IPS-18a (cell line): ENCODE data around the gene CLCN3.

Experiments
- H3K27ac ChIP-seq: one replicate; pipeline ENCODE4 v1.5.1; 2013; ENCODE audit warnings: low read length
- H3K27me3 ChIP-seq: one replicate; pipeline ENCODE4 v1.6.1; 2013; ENCODE audit warnings: mild to moderate bottlenecking, low read length; ENCODE audit not compliant: control insufficient read depth, insufficient read depth
- H3K36me3 ChIP-seq: one replicate; pipeline ENCODE4 v1.6.1; 2013; ENCODE audit warnings: low read depth, low read length; ENCODE audit not compliant: control insufficient read depth
- H3K4me1 ChIP-seq: one replicate; pipeline ENCODE4 v1.6.1; 2013; ENCODE audit warnings: low read depth, low read length; ENCODE audit not compliant: control insufficient read depth
- H3K4me3 ChIP-seq: one replicate; pipeline ENCODE4 v1.5.1; 2013; ENCODE audit warnings: low read length
- H3K9ac ChIP-seq: one replicate; pipeline ENCODE4 v1.6.1; 2013; ENCODE audit warnings: mild to moderate bottlenecking, low read length, moderate library complexity
- H3K9me3 ChIP-seq: one replicate; pipeline ENCODE4 v1.6.1; 2013; ENCODE audit warnings: low read depth, low read length; ENCODE audit not compliant: control insufficient read depth

Gene CLCN3

GRCh38 chr4:169634975-169635374, 14.6 kb downstream of the CLCN3 start:
- no peak overlapping the region for H3K4me3 ChIP-seq
- no peaks in the 10 kb centered on the region for H3K9me3 ChIP-seq
- H3K9ac ChIP-seq, result no peak overlapping the region
- peaks cover 8% of the 10 kb centered on the region for H3K36me3 ChIP-seq
- no peak overlapping the region for H3K27ac ChIP-seq
- no peaks in the 10 kb centered on the region for H3K27me3 ChIP-seq
- H3K4me1 ChIP-seq, result no peaks in the 10 kb centered on the region

GRCh38 chr4:169640261-169640870, 20.0 kb downstream of the CLCN3 start:
- Histone ChIP-seq H3K27ac (no peak overlapping the region), H3K4me1 (no peaks in the 10 kb centered on the region), H3K27me3 (no peaks in the 10 kb centered on the region), H3K4me3 (no peak overlapping the region), H3K36me3 (peaks cover 12% of the 10 kb centered on the region), H3K9ac (no peak overlapping the region), H3K9me3 (no peaks in the 10 kb centered on the region)

GRCh38 chr4:169644802-169645201, 24.4 kb downstream of the CLCN3 start:
- Histone ChIP-seq H3K27ac (no peak overlapping the region), H3K9ac (no peak overlapping the region), H3K4me1 (no peaks in the 10 kb centered on the region), H3K4me3 (no peak overlapping the region), H3K27me3 (no peaks in the 10 kb centered on the region), H3K36me3 (peaks cover 6% of the 10 kb centered on the region), H3K9me3 (no peaks in the 10 kb centered on the region)

- Histone ChIP-seq H3K4me3 (no peak overlapping the region), H3K9me3 (no peaks in the 10 kb centered on the region), H3K27me3 (no peaks in the 10 kb centered on the region), H3K4me1 (no peaks in the 10 kb centered on the region), H3K27ac (no peak overlapping the region), H3K36me3 (peaks cover 4% of the 10 kb centered on the region), H3K9ac (no peak overlapping the region)
Observed at GRCh38 chr4:169645627-169646026, 25.2 kb downstream of the CLCN3 start.

DNA sequence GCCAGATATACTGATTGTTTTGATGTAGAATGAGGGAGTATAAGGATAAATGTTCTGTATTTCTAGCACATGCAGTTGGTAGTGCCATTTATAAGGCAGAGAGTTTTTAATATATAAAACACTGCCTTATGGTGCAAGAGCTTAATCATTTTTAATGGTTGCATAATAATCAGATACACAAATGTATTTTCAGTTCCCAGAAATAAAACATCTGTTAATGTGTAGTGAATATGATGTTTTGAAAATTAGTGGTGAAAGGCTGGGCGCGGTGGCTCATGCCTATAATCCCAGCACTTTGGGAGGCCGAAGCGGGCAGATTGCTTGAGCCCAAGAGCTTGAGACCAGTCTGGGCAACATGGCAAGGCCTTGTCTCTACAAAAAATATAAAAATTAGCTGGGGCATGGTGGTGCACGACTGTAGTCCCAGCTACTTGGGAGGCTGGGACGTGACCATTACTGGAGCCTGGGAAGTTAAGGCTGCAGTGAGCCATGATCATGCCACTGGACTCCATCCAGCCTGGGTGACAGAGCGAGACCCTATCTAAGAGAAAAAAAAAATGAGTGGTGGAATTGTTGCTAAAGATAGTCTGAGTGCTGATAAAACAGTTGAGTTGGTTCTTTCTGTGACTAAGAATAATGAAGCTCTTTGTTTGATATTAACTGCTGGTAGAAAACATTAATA, 29.3 kb downstream of the CLCN3 start:
- Histone ChIP-seq H3K9ac (no peak overlapping the region), H3K4me3 (no peak overlapping the region), H3K27me3 (no peaks in the 10 kb centered on the region), H3K4me1 (no peaks in the 10 kb centered on the region), H3K36me3 (no peaks in the 10 kb centered on the region), H3K27ac (no peak overlapping the region), H3K9me3 (no peaks in the 10 kb centered on the region)

DNA sequence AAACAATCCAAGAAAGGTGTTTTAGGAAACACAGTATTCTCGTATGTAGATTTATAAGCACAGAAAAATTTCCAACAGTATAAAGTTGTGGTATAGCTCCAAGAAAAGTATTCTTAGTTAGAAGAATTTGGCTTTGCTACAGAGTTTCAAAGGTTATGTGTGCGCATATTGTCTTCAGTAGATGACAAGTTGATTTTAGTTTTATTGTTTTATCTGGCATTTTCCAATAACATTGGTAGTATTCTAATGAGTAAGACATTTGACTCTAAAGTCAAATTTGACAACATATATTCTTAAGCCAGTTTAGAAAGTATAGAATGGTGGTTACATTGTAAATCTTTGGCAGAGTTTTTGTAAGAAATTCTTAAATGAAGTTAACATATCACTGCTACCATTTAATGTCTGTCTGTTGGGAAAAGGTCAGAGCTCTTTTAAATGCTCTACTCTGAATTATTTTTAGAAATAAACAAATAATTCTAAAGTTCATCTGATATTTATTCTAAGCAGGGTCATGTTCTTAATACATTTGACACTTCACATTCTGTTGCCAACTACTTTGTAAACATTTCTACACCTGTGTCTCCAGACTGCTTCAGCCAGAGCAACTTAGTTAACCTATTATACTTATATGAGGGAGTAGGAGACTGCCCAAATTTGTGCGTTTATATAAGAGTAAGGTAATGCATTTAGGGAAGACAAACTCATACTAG, 30.0 kb downstream of the CLCN3 start:
- Histone ChIP-seq H3K27ac (no peak overlapping the region), H3K9me3 (no peaks in the 10 kb centered on the region), H3K27me3 (no peaks in the 10 kb centered on the region), H3K4me1 (no peaks in the 10 kb centered on the region), H3K4me3 (no peak overlapping the region), H3K36me3 (no peaks in the 10 kb centered on the region), H3K9ac (no peak overlapping the region)

GRCh38 chr4:169652535-169652934, 32.2 kb downstream of the CLCN3 start:
- H3K4me3 ChIP-seq, result no peak overlapping the region
- no peaks in the 10 kb centered on the region for H3K4me1 ChIP-seq
- no peak overlapping the region for H3K9ac ChIP-seq
- H3K27me3 ChIP-seq, result no peaks in the 10 kb centered on the region
- H3K36me3 ChIP-seq, result no peaks in the 10 kb centered on the region
- no peak overlapping the region for H3K27ac ChIP-seq
- H3K9me3 ChIP-seq, result no peaks in the 10 kb centered on the region

DNA sequence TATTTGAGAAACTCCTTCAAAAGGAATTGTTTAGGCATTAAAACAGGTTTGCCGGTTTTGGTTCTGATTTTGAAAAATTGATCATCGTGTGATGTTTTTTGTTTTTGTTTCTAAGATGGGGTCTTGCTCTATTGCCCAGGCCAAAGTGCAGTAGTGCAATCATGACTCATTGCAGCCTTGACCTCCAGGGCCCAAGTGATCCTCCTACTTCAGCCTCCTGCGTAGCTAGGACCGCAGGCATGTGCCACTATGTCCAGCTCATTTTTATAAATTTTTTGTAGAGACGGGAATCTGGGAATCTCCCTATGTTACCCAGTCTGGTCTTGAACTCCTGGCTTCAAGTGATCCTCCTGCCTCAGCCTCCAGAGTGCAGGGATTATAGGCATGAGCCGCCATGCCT, 35.0 kb downstream of the CLCN3 start:
- Histone ChIP-seq H3K9me3 (no peaks in the 10 kb centered on the region), H3K36me3 (no peaks in the 10 kb centered on the region), H3K27ac (no peak overlapping the region), H3K4me1 (peaks cover 15% of the 10 kb centered on the region), H3K9ac (no peak overlapping the region), H3K27me3 (no peaks in the 10 kb centered on the region), H3K4me3 (no peak overlapping the region)

- Histone ChIP-seq H3K4me3 (no peak overlapping the region), H3K4me1 (peaks cover 17% of the 10 kb centered on the region), H3K9me3 (no peaks in the 10 kb centered on the region), H3K27ac (no peak overlapping the region), H3K9ac (no peak overlapping the region), H3K27me3 (no peaks in the 10 kb centered on the region), H3K36me3 (no peaks in the 10 kb centered on the region)
Observed at GRCh38 chr4:169657470-169658107, 37.2 kb downstream of the CLCN3 start.

- H3K4me1 ChIP-seq, result peaks cover 17% of the 10 kb centered on the region
- no peaks in the 10 kb centered on the region for H3K27me3 ChIP-seq
- no peaks in the 10 kb centered on the region for H3K9me3 ChIP-seq
- H3K9ac ChIP-seq, result no peak overlapping the region
- H3K4me3 ChIP-seq, result no peak overlapping the region
- no peak overlapping the region for H3K27ac ChIP-seq
- H3K36me3 ChIP-seq, result no peaks in the 10 kb centered on the region
Observed at GRCh38 chr4:169658196-169658595, 37.8 kb downstream of the CLCN3 start.

DNA sequence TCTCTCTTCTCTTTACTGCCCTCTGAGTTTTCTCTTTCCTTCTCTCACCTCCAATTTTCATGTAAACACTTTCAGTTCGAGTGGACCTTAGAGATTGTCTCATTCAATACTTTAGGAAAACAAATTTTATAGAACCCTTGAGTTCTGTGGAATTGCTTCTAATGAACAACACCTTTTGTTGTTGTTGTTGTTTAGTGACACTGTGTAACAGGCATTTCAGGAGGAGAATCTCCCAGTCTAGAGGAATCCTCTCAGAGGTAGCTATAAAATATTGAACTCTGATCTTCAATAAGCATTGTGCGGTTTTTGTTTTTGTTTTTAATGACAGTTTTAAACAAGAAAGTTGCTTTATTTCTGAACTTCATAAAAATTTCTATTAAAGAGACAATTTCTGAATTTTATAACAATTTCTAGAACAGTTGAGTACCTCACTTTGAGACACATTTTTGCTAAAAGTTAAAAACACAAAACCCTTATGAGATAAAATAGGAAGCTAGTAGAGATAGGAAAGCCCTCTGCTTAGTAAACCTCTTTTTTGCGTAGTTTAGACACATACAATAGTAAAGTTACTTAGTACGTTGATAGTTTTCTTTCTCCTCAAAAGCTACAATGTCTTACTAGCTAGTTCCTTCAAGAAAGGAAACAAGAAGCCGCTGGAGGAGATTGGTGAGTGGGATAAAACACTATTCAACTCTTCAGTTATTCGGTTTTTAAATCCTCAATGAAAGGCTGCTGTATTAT, 38.8 kb downstream of the CLCN3 start:
- Histone ChIP-seq H3K9ac (peak overlapping the region; percentile 87), H3K4me1 (peaks cover 17% of the 10 kb centered on the region), H3K27ac (peak overlapping the region; percentile 52), H3K9me3 (no peaks in the 10 kb centered on the region), H3K27me3 (no peaks in the 10 kb centered on the region), H3K4me3 (no peak overlapping the region), H3K36me3 (no peaks in the 10 kb centered on the region)
